ENCODE measurements around the gene LRRTM4. TPM values are rescaled to one million over a fixed set of nuclear protein-coding genes. Genes with fewer than 3 reads are reported as not detected.

Gene LRRTM4
- polyA plus RNA-seq, 1 of the 3 experiments (the other 2 are of a cell fraction), result 0.10 TPM

DNA sequence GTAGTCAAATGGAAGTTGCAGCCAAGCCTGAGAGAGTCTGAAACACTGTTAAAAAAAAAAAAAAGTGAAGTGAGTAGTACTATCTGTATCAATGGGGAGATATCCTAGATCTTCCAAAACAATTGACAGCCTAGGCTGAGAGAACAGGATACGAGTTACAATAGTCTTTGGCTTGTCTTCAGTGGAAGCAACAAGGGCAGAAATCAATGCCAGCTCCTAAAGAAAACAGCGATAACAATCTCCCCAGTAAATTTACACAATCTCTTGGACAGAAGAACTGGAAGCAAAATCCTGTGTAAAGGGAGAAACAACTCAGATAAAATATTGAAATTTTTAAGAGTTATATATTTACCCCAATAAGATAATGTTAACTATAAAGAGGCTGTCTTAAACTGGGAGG lies 508.7 kb downstream of the LRRTM4 start:
- H3K9ac ChIP-seq, result no peak overlapping the region
- WGBS (ENCODE audit: low lambda C conversion rate), result 43% methylated on average over 2 of the region's 2 CpGs
- no peaks in the 10 kb centered on the region for H4K20me1 ChIP-seq (ENCODE audit: insufficient read depth)
- no peaks in the 10 kb centered on the region for H3K27me3 ChIP-seq (ENCODE audit: insufficient read depth)
- H3K4me1 ChIP-seq (ENCODE audit: control insufficient read depth in 1 of 2, insufficient read depth in 2 of 2, low read depth in 1 of 2, low read length in 1 of 2), result no peaks in the 10 kb centered on the region; a peak in 3 of 4 replicates
- no peaks in the 10 kb centered on the region for H3K9me2 ChIP-seq
- TF ChIP-seq, protein P1, sequence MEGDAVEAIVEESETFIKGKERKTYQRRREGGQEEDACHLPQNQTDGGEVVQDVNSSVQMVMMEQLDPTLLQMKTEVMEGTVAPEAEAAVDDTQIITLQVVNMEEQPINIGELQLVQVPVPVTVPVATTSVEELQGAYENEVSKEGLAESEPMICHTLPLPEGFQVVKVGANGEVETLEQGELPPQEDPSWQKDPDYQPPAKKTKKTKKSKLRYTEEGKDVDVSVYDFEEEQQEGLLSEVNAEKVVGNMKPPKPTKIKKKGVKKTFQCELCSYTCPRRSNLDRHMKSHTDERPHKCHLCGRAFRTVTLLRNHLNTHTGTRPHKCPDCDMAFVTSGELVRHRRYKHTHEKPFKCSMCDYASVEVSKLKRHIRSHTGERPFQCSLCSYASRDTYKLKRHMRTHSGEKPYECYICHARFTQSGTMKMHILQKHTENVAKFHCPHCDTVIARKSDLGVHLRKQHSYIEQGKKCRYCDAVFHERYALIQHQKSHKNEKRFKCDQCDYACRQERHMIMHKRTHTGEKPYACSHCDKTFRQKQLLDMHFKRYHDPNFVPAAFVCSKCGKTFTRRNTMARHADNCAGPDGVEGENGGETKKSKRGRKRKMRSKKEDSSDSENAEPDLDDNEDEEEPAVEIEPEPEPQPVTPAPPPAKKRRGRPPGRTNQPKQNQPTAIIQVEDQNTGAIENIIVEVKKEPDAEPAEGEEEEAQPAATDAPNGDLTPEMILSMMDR (IDR thresholded peaks at IDR 0.05), result no peak
- no peaks in the 10 kb centered on the region for H3F3A ChIP-seq (replicated peaks; ENCODE audit: insufficient read depth)
- H3K27ac ChIP-seq (ENCODE audit: low read depth in 2 of 2, low read length in 1 of 2), result no peak overlapping the region
- no peak overlapping the region for H3K4me3 ChIP-seq (ENCODE audit: low read depth in 2 of 2, low read length in 1 of 2)
- H3K79me2 ChIP-seq (ENCODE audit: insufficient read depth), result no peaks in the 10 kb centered on the region
- ChIA-PET CTCF (interaction anchor here (0.8 kb wide), 1 partner anchor 60 kb away, joined by 3 read pairs; no protein-coding TSS in a partner anchor), POLR2A (no interaction called here)
- no peaks in the 10 kb centered on the region for H3K36me3 ChIP-seq (replicated peaks in 1 of 2; ENCODE audit: control insufficient read depth in 1 of 2, insufficient read depth in 2 of 2, low read length in 1 of 2)
- no peak overlapping the region for H3K4me2 ChIP-seq
- no peak for DNase-seq
- no peaks in the 10 kb centered on the region for H3K9me3 ChIP-seq
- H2AFZ ChIP-seq (ENCODE audit: low read depth), result no peak overlapping the region

DNA sequence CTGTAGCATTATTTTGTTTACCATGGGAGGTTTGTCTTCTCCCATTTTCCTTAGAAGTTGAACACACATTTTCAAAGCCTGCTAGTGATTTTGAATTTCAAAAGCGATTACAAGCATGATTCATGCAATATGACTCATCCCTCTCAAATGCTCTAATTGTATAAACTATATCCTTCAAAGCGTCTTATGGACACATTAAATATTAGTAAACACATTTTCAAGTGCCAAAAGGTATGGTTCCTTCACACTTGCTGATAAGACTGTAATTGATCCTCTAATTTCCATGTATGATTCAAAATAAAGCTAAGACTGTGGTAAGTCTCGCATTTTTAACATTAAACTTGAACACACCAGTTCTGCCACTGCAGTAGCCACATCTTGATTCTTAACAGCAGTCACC lies 512.9 kb downstream of the LRRTM4 start:
- ChIA-PET POLR2A (no interaction called here), CTCF (no interaction called here)
- no peaks in the 10 kb centered on the region for H3K79me2 ChIP-seq (ENCODE audit: insufficient read depth)
- H2AFZ ChIP-seq (ENCODE audit: low read depth), result no peak overlapping the region
- H3K27me3 ChIP-seq (ENCODE audit: insufficient read depth), result no peaks in the 10 kb centered on the region
- no peaks in the 10 kb centered on the region for H4K20me1 ChIP-seq (ENCODE audit: insufficient read depth)
- no peaks in the 10 kb centered on the region for H3F3A ChIP-seq (replicated peaks; ENCODE audit: insufficient read depth)
- no peaks in the 10 kb centered on the region; a peak in 3 of 4 replicates for H3K4me1 ChIP-seq (ENCODE audit: control insufficient read depth in 1 of 2, insufficient read depth in 2 of 2, low read depth in 1 of 2, low read length in 1 of 2)
- no peaks in the 10 kb centered on the region for H3K9me3 ChIP-seq
- H3K9me2 ChIP-seq, result no peaks in the 10 kb centered on the region
- WGBS (ENCODE audit: low lambda C conversion rate), result 28% methylated on average over 3 of the region's 3 CpGs
- H3K4me2 ChIP-seq, result no peak overlapping the region
- no peaks in the 10 kb centered on the region for H3K36me3 ChIP-seq (replicated peaks in 1 of 2; ENCODE audit: control insufficient read depth in 1 of 2, insufficient read depth in 2 of 2, low read length in 1 of 2)
- H3K9ac ChIP-seq, result no peak overlapping the region
- H3K27ac ChIP-seq (ENCODE audit: low read depth in 2 of 2, low read length in 1 of 2), result no peak overlapping the region
- DNase-seq, result no peak
- TF ChIP-seq, protein P2, sequence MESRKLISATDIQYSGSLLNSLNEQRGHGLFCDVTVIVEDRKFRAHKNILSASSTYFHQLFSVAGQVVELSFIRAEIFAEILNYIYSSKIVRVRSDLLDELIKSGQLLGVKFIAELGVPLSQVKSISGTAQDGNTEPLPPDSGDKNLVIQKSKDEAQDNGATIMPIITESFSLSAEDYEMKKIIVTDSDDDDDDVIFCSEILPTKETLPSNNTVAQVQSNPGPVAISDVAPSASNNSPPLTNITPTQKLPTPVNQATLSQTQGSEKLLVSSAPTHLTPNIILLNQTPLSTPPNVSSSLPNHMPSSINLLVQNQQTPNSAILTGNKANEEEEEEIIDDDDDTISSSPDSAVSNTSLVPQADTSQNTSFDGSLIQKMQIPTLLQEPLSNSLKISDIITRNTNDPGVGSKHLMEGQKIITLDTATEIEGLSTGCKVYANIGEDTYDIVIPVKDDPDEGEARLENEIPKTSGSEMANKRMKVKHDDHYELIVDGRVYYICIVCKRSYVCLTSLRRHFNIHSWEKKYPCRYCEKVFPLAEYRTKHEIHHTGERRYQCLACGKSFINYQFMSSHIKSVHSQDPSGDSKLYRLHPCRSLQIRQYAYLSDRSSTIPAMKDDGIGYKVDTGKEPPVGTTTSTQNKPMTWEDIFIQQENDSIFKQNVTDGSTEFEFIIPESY (IDR thresholded peaks at IDR 0.05; ENCODE audit: borderline replicate concordance, low read depth), result no peak
- H3K4me3 ChIP-seq (ENCODE audit: low read depth in 2 of 2, low read length in 1 of 2), result no peak overlapping the region

DNA sequence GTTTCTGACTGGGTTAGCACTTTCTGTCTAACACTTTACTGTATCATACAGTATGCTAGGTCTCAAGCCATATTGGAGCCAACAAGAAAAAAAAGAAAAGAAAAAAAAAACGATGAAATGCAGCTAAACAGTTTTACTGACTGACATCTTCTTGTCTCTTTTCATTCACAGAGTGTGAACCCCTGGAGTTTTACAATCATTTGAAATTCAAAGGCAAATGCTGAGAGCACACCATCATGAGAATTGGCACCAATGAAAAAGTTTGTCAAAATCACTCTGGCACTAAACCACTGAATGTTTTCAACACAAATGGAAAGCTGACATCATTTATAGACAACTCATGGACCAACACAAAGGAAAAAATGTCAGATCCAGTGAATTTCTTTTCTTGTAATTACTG lies 513.3 kb downstream of the LRRTM4 start:
- ChIA-PET CTCF (interaction anchor here (0.6 kb wide), 1 partner anchor 222 kb away, joined by 3 read pairs; no protein-coding TSS in a partner anchor), POLR2A (no interaction called here)
- DNase-seq, result no peak
- Histone ChIP-seq H3K4me1 (ENCODE audit: control insufficient read depth in 1 of 2, insufficient read depth in 2 of 2, low read depth in 1 of 2, low read length in 1 of 2) (no peaks in the 10 kb centered on the region; a peak in 3 of 4 replicates), H3K27me3 (ENCODE audit: insufficient read depth) (no peaks in the 10 kb centered on the region), H3K4me2 (no peak overlapping the region), H3F3A (replicated peaks; ENCODE audit: insufficient read depth) (no peaks in the 10 kb centered on the region), H3K36me3 (replicated peaks in 1 of 2; ENCODE audit: control insufficient read depth in 1 of 2, insufficient read depth in 2 of 2, low read length in 1 of 2) (no peaks in the 10 kb centered on the region), H4K20me1 (ENCODE audit: insufficient read depth) (no peaks in the 10 kb centered on the region), H3K79me2 (ENCODE audit: insufficient read depth) (no peaks in the 10 kb centered on the region), H3K27ac (ENCODE audit: low read depth in 2 of 2, low read length in 1 of 2) (no peak overlapping the region; a peak in 1 of 4 replicates), H3K4me3 (ENCODE audit: low read depth in 2 of 2, low read length in 1 of 2) (no peak overlapping the region), H3K9me3 (no peaks in the 10 kb centered on the region), H3K9me2 (no peaks in the 10 kb centered on the region), H2AFZ (ENCODE audit: low read depth) (no peak overlapping the region), H3K9ac (no peak overlapping the region)
- WGBS (ENCODE audit: low lambda C conversion rate), result 0% methylated on average over 1 of the region's 1 CpG
- TF ChIP-seq, protein P3, sequence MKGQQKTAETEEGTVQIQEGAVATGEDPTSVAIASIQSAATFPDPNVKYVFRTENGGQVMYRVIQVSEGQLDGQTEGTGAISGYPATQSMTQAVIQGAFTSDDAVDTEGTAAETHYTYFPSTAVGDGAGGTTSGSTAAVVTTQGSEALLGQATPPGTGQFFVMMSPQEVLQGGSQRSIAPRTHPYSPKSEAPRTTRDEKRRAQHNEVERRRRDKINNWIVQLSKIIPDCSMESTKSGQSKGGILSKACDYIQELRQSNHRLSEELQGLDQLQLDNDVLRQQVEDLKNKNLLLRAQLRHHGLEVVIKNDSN (IDR thresholded peaks at IDR 0.05; ENCODE audit: borderline replicate concordance, low read depth), result no peak
- TF ChIP-seq TCF12 (IDR thresholded peaks at IDR 0.05), result no peak
- TF ChIP-seq MEF2A (IDR thresholded peaks at IDR 0.05; ENCODE audit: borderline replicate concordance, low read depth), result no peak
- TF ChIP-seq, protein P2 (IDR thresholded peaks at IDR 0.05; ENCODE audit: borderline replicate concordance, low read depth), result no peak
- no peak for TF ChIP-seq RFX5 (IDR thresholded peaks at IDR 0.05; ENCODE audit: low read length)
- TF ChIP-seq GABPA (IDR thresholded peaks at IDR 0.05; ENCODE audit: low read depth), result no peak
- TF ChIP-seq, protein P4, sequence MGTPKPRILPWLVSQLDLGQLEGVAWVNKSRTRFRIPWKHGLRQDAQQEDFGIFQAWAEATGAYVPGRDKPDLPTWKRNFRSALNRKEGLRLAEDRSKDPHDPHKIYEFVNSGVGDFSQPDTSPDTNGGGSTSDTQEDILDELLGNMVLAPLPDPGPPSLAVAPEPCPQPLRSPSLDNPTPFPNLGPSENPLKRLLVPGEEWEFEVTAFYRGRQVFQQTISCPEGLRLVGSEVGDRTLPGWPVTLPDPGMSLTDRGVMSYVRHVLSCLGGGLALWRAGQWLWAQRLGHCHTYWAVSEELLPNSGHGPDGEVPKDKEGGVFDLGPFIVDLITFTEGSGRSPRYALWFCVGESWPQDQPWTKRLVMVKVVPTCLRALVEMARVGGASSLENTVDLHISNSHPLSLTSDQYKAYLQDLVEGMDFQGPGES (IDR thresholded peaks at IDR 0.05; ENCODE audit: low read depth, low read length), result no peak
- TF ChIP-seq MXI1 (IDR thresholded peaks at IDR 0.05; ENCODE audit: low read depth, low read length), result no peak
- TF ChIP-seq TEAD4 (IDR thresholded peaks at IDR 0.05; ENCODE audit: borderline replicate concordance, insufficient read depth), result no peak
- TF ChIP-seq RAD21 (IDR thresholded peaks at IDR 0.05; ENCODE audit: low read length), result no peak
- TF ChIP-seq, protein P5, sequence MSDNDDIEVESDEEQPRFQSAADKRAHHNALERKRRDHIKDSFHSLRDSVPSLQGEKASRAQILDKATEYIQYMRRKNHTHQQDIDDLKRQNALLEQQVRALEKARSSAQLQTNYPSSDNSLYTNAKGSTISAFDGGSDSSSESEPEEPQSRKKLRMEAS (IDR thresholded peaks at IDR 0.05; ENCODE audit: low read depth), result no peak
- TF ChIP-seq FOSL2 (IDR thresholded peaks at IDR 0.05; ENCODE audit: borderline replicate concordance, low read depth), result no peak
- TF ChIP-seq FOXJ3 (CRISPR knock-in tag; IDR thresholded peaks at IDR 0.05), result no peak

Data from SK-N-SH (cell line).